DMS 273 treated with DMSO at 0.1 percent for 48 hours (cell line): Measurements from ENCODE around the gene GJB6.
A peak's percentile ranks its signal among the peaks of the same experiment; 100 is the strongest.

Experiments used
- DNase-seq: peaks from one replicate; lab custom pipeline; 2025; lab: John Stamatoyannopoulos, UW

The GJB6 gene

GRCh38 chr13:20186771-20187170 is 45.3 kb downstream of the GJB6 start:
- DNase-seq = no peak

GRCh38 chr13:20185366-20186056 is 46.6 kb downstream of the GJB6 start:
- no peak for DNase-seq

- peak; percentile 49 for DNase-seq
Observed at GRCh38 chr13:20182231-20182846, 49.8 kb downstream of the GJB6 start.

- no peak for DNase-seq
Observed at GRCh38 chr13:20181188-20181587, 50.9 kb downstream of the GJB6 start.

GRCh38 chr13:20178156-20178555 is 54.0 kb downstream of the GJB6 start:
- DNase-seq = no peak

- DNase-seq = no peak
Observed at GRCh38 chr13:20177049-20177831, 54.9 kb downstream of the GJB6 start.

GRCh38 chr13:20175907-20176652 is 56.0 kb downstream of the GJB6 start:
- no peak for DNase-seq

- no peak for DNase-seq
Observed at GRCh38 chr13:20175406-20175794, 56.7 kb downstream of the GJB6 start.

GRCh38 chr13:20174656-20175405 is 57.3 kb downstream of the GJB6 start:
- no peak for DNase-seq

GRCh38 chr13:20173116-20173746 is 58.9 kb downstream of the GJB6 start:
- no peak for DNase-seq
